Stimulated activated CD4-positive, alpha-beta T cell treated with anti-CD3 and anti-CD28 coated beads, Interleukin-4, amount 100 ng/mL, for 48 hours (primary cell): ENCODE data around the gene ZBTB33.

ENCODE experiments used
- DNase-seq, 2 donors: peaks; one replicate each; pipeline ENCODE4 v3.0.0-alpha.2; 2020; ENCODE audit warnings: low read depth in 2 of 2

The ZBTB33 gene

GRCh38 chrX:120305531-120306141 is 55.0 kb downstream of the ZBTB33 start:
- no peak for DNase-seq

- no peak for DNase-seq
Observed at GRCh38 chrX:120306630-120307029, 56.0 kb downstream of the ZBTB33 start.
